Prostate gland (tissue), 2 donors: ENCODE results near the gene FHIT. TPM values are rescaled to one million over a fixed set of nuclear protein-coding genes. Genes with fewer than 3 reads are reported as not detected.
"Not testable (repeated sequence)": the region's sequence is repeated elsewhere in the genome, so short reads cannot be mapped to it uniquely, and the experiment has no call there.

Experiments used
- DNase-seq: peaks from one replicate; pipeline ENCODE4 v3.0.0-alpha.2; 2019; ENCODE audit warnings: low spot score
- H3K27ac ChIP-seq, 2 donors: fragments of 200-600 bp; sonication (generic); 2 replicates each; pipeline ENCODE4 v1.5.1; 2017 to 2019
- H3K27me3 ChIP-seq: fragments of 200-600 bp; sonication (generic); replicated peaks from 2 replicates; pipeline ENCODE4 v1.5.1; 2019; ENCODE audit not compliant: insufficient read depth
- H3K36me3 ChIP-seq, 2 donors: fragments of 200-600 bp; sonication (generic); 1 replicate in 1 of 2; 2 replicates in 1 of 2; pipeline versions ENCODE4 v1.5.1 to v1.8.1; 2017 to 2019
- H3K4me1 ChIP-seq: fragments of 200-600 bp; sonication (generic); replicated peaks from 2 replicates; pipeline ENCODE4 v1.5.1; 2019
- H3K4me3 ChIP-seq, 2 donors: fragments of 200-600 bp; sonication (generic); 2 replicates each; pipeline ENCODE4 v1.5.1; 2017 to 2019
- H3K9me3 ChIP-seq: fragments of 200-600 bp; sonication (generic); 2 replicates; pipeline ENCODE4 v1.5.1; 2017
- CTCF ChIP-seq, 4 experiments: fragments of 200-600 bp in 2 of 4; fragments of 450-650 bp in 2 of 4; sonication (generic) in 2 of 4; IDR thresholded peaks; 1 replicate in 3 of 4; 2 replicates in 1 of 4; pipeline ENCODE4 v1.5.1; 2016 to 2019; ENCODE audit warnings: antibody characterized with exemption in 4 of 4, mild to moderate bottlenecking in 2 of 4, moderate library complexity in 2 of 4
- POLR2A ChIP-seq: fragments of 450-650 bp; IDR thresholded peaks from one replicate; pipeline ENCODE4 v1.6.1; 2016; ENCODE audit warnings: antibody characterized with exemption, mild to moderate bottlenecking
- POLR2AphosphoS5 ChIP-seq: sonication (generic); formaldehyde crosslinking; IDR thresholded peaks from one replicate; pipeline ENCODE4 v1.6.1; 2017; ENCODE audit warnings: antibody characterized with exemption
- WGBS: methylation state at CpG from one replicate; pipeline ENCODE4 v1.1.5; 2018; 5-methylcytosine and 5-hydroxymethylcytosine counted together
- intact Hi-C: fragments of 100-400 bp; cut with DNase I; formaldehyde crosslinking; loops from one replicate; pipeline ENCODE4 v1.14.2; 2022
- total RNA-seq, 2 donors: library from RNA; depleted of rRNA; stranded (reverse); fragments of >200 nt; gene quantifications; one replicate each; pipeline ENCODE4 v1.1.0, GENCODE V29; 2016

Gene FHIT
- total RNA-seq, 2 donors from 2014 or later, result 6.4 to 10.4 TPM

- DNase-seq, result no peak
- H3K27ac ChIP-seq, result no peak overlapping the region
- WGBS, result 85% methylated on average over 2 of the region's 2 CpGs
- no peaks in the 10 kb centered on the region for H3K27me3 ChIP-seq
- no peak overlapping the region for H3K4me3 ChIP-seq
- TF ChIP-seq POLR2A (no peak), POLR2AphosphoS5 (no peak), CTCF (IDR thresholded peaks at IDR 0.05) (no peak)
- intact Hi-C loops, result no loop called here
- no peaks in the 10 kb centered on the region for H3K9me3 ChIP-seq
- no peaks in the 10 kb centered on the region for H3K36me3 ChIP-seq
- H3K4me1 ChIP-seq, result no peaks in the 10 kb centered on the region
Observed at GRCh38 chr3:61066800-61067199, 184.5 kb downstream of the FHIT start.

GRCh38 chr3:61066222-61066621 is 185.0 kb downstream of the FHIT start:
- 100% methylated on average over 2 of the region's 2 CpGs for WGBS
- H3K4me1 ChIP-seq, H3K27ac ChIP-seq, H3K4me3 ChIP-seq, H3K9me3 ChIP-seq, DNase-seq, intact Hi-C loops, H3K27me3 ChIP-seq, H3K36me3 ChIP-seq: not testable (repeated sequence)

GRCh38 chr3:61065451-61066011 is 185.7 kb downstream of the FHIT start:
- H3K9me3 ChIP-seq, result no peaks in the 10 kb centered on the region

GRCh38 chr3:61061092-61061723 is 190.0 kb downstream of the FHIT start:
- intact Hi-C loops, result no loop called here
- TF ChIP-seq POLR2AphosphoS5 (no peak), POLR2A (no peak), CTCF (IDR thresholded peaks at IDR 0.05) (no peak)
- H3K27ac ChIP-seq, result no peak overlapping the region
- H3K9me3 ChIP-seq, result no peaks in the 10 kb centered on the region
- no peak overlapping the region for H3K4me3 ChIP-seq
- DNase-seq, result no peak
- H3K4me1 ChIP-seq, result no peaks in the 10 kb centered on the region
- H3K27me3 ChIP-seq, result no peaks in the 10 kb centered on the region
- no peaks in the 10 kb centered on the region for H3K36me3 ChIP-seq
- WGBS, result 78% methylated on average over 2 of the region's 2 CpGs

More at GRCh38 chr3:61065451-61066011, 185.7 kb downstream of the FHIT start:
- intact Hi-C loops, result no loop called here
- Histone ChIP-seq H3K27me3 (no peaks in the 10 kb centered on the region), H3K4me1 (no peaks in the 10 kb centered on the region), H3K27ac (no peak overlapping the region), H3K36me3 (no peaks in the 10 kb centered on the region), H3K4me3 (no peak overlapping the region)
- TF ChIP-seq POLR2A, result no peak
- TF ChIP-seq POLR2AphosphoS5, result no peak
- TF ChIP-seq CTCF (IDR thresholded peaks at IDR 0.05), result no peak
- DNase-seq, result no peak
- WGBS, result 49% methylated on average over 3 of the region's 3 CpGs

GRCh38 chr3:61060411-61060861 is 190.8 kb downstream of the FHIT start:
- no peak for DNase-seq
- no peak overlapping the region for H3K27ac ChIP-seq
- 94% methylated on average over 2 of the region's 2 CpGs for WGBS
- H3K9me3 ChIP-seq, result no peaks in the 10 kb centered on the region
- TF ChIP-seq POLR2A (no peak), POLR2AphosphoS5 (no peak), CTCF (IDR thresholded peaks at IDR 0.05) (no peak)
- no peaks in the 10 kb centered on the region for H3K36me3 ChIP-seq
- H3K4me1 ChIP-seq, result no peaks in the 10 kb centered on the region
- no peak overlapping the region for H3K4me3 ChIP-seq
- no peaks in the 10 kb centered on the region for H3K27me3 ChIP-seq
- intact Hi-C loops, result no loop called here
